CD14-positive monocyte (primary cell): Measurements from ENCODE around the gene EIF3C. TPM values are rescaled to one million over a fixed set of nuclear protein-coding genes. Genes with fewer than 3 reads are reported as not detected.
"Not testable (repeated sequence)": the region's sequence is repeated elsewhere in the genome, so short reads cannot be mapped to it uniquely, and the experiment has no call there.

Experiments used
- DNase-seq, 3 donors: peaks; one replicate each; pipeline ENCODE4 v3.0.0-alpha.2; 2011 to 2022
- H2AFZ ChIP-seq: 2 replicates; pipeline ENCODE4 v1.6.0; 2012; ENCODE audit warnings: mild to moderate bottlenecking, low read depth, low read length, inconsistent platforms; ENCODE audit not compliant: insufficient read depth, poor library complexity, severe bottlenecking
- H3K27ac ChIP-seq, 2 donors: 1 replicate in 1 of 2; 2 replicates in 1 of 2; pipeline ENCODE4 v1.5.1; 2012 to 2013; ENCODE audit warnings: low read length in 2 of 2, control low read depth in 1 of 2, inconsistent platforms in 1 of 2, low read depth in 1 of 2, mild to moderate bottlenecking in 1 of 2
- H3K27me3 ChIP-seq, 2 donors: one replicate each; pipeline versions ENCODE4 v1.6.0 to v1.6.1; 2011 to 2013; ENCODE audit warnings: low read length in 2 of 2; ENCODE audit not compliant: control insufficient read depth in 2 of 2, insufficient read depth in 2 of 2
- H3K36me3 ChIP-seq, 2 donors: replicated peaks in 1 of 2; 1 replicate in 1 of 2; 2 replicates in 1 of 2; pipeline versions ENCODE4 v1.5.1 to v1.6.1; 2012 to 2013; ENCODE audit warnings: low read length in 2 of 2, control low read depth in 1 of 2, inconsistent platforms in 1 of 2, mild to moderate bottlenecking in 1 of 2; ENCODE audit not compliant: insufficient read depth in 2 of 2, control insufficient read depth in 1 of 2
- H3K4me1 ChIP-seq, 2 donors: 1 replicate in 1 of 2; 2 replicates in 1 of 2; pipeline versions ENCODE4 v1.5.1 to v1.6.1; 2012 to 2013; ENCODE audit warnings: low read length in 2 of 2, control low read depth in 1 of 2, inconsistent platforms in 1 of 2, mild to moderate bottlenecking in 1 of 2, moderate library complexity in 1 of 2; ENCODE audit not compliant: insufficient read depth in 2 of 2, control insufficient read depth in 1 of 2
- H3K4me2 ChIP-seq: replicated peaks from 2 replicates; pipeline ENCODE3; 2012; ENCODE audit warnings: low read length, moderate library complexity, mild to moderate bottlenecking; ENCODE audit not compliant: poor library complexity, severe bottlenecking; ENCODE audit errors: extremely low read depth
- H3K4me3 ChIP-seq, 3 experiments: fragments of 200-600 bp in 1 of 3; sonication (generic) in 1 of 3; replicated peaks in 1 of 3; 1 replicate in 2 of 3; 2 replicates in 1 of 3; pipeline ENCODE4 v1.5.1; 2011 to 2013; ENCODE audit warnings: low read length in 3 of 3, mild to moderate bottlenecking in 3 of 3, control low read depth in 2 of 3, low read depth in 2 of 3, inconsistent platforms in 1 of 3, moderate library complexity in 1 of 3
- H3K79me2 ChIP-seq: 2 replicates; pipeline ENCODE4 v1.6.0; 2012; ENCODE audit warnings: mild to moderate bottlenecking, control low read depth, inconsistent platforms, low read length, moderate library complexity; ENCODE audit not compliant: insufficient read depth
- H3K9ac ChIP-seq: 2 replicates; pipeline ENCODE4 v1.6.0; 2017; ENCODE audit warnings: low read length, mild to moderate bottlenecking; ENCODE audit not compliant: insufficient read depth, poor library complexity, severe bottlenecking
- H3K9me3 ChIP-seq, 2 donors: replicated peaks in 1 of 2; 1 replicate in 1 of 2; 2 replicates in 1 of 2; pipeline versions ENCODE4 v1.5.1 to v1.6.1; 2012 to 2013; ENCODE audit warnings: low read length in 2 of 2, control low read depth in 1 of 2; ENCODE audit not compliant: control insufficient read depth in 1 of 2, insufficient read depth in 1 of 2
- H4K20me1 ChIP-seq: 2 replicates; pipeline ENCODE4 v1.6.0; 2012; ENCODE audit warnings: mild to moderate bottlenecking, low read length, control low read depth, moderate library complexity; ENCODE audit not compliant: insufficient read depth
- H3K27ac Mint-ChIP-seq, 7 donors: one replicate each; pipeline ENCODE4 v1.8.0; 2020; ENCODE audit warnings: mild to moderate bottlenecking in 7 of 7, mixed read lengths in 7 of 7, moderate library complexity in 6 of 7, inconsistent platforms in 2 of 7
- H3K27me3 Mint-ChIP-seq, 3 donors: one replicate each; pipeline ENCODE4 v1.8.0; 2021 to 2022; ENCODE audit warnings: low read depth in 3 of 3, mild to moderate bottlenecking in 3 of 3, mixed read lengths in 3 of 3, moderate library complexity in 3 of 3, inconsistent platforms in 1 of 3
- H3K36me3 Mint-ChIP-seq, 2 donors: one replicate each; pipeline ENCODE4 v1.8.0; 2020; ENCODE audit warnings: mixed read lengths in 2 of 2, inconsistent platforms in 1 of 2, mild to moderate bottlenecking in 1 of 2
- H3K4me1 Mint-ChIP-seq: one replicate; pipeline ENCODE4 v1.8.0; 2020; ENCODE audit warnings: mild to moderate bottlenecking, mixed read lengths
- H3K4me3 Mint-ChIP-seq, 2 donors: one replicate each; pipeline ENCODE4 v1.8.0; 2020; ENCODE audit warnings: mild to moderate bottlenecking in 2 of 2, mixed read lengths in 2 of 2, moderate library complexity in 1 of 2
- H3K9me3 Mint-ChIP-seq, 7 donors: one replicate each; pipeline ENCODE4 v1.8.0; 2020 to 2022; ENCODE audit warnings: mixed read lengths in 7 of 7, mild to moderate bottlenecking in 6 of 7, moderate library complexity in 6 of 7, inconsistent platforms in 2 of 7
- WGBS: methylation state at CpG from one replicate; pipeline ENCODE4 v1.1.5; 2013; ENCODE audit warnings: missing lambda C conversion rate; ENCODE audit not compliant: insufficient coverage; 5-methylcytosine and 5-hydroxymethylcytosine counted together
- intact Hi-C, 2 donors: fragments of 100-400 bp; cut with micrococcal nuclease; formaldehyde crosslinking; loops; one replicate each; pipeline versions ENCODE4 v1.15.0 to v1.15.1; 2023
- polyA plus RNA-seq, 3 donors: library from polyadenylated mRNA; depleted of rRNA in 1 of 3; unstranded in 2 of 3; stranded (reverse) in 1 of 3; fragments of 300-500 nt in 2 of 3; fragments of >200 nt in 1 of 3; fragmentation: Illumina TruSeq in 2 of 3; gene quantifications; 1 replicate in 2 of 3; 2 replicates in 1 of 3; pipeline ENCODE4 v1.2.3, GENCODE V29; 2012 to 2021

The EIF3C gene
- polyA plus RNA-seq, 3 donors = 120 to 187 (median 170) TPM

DNA sequence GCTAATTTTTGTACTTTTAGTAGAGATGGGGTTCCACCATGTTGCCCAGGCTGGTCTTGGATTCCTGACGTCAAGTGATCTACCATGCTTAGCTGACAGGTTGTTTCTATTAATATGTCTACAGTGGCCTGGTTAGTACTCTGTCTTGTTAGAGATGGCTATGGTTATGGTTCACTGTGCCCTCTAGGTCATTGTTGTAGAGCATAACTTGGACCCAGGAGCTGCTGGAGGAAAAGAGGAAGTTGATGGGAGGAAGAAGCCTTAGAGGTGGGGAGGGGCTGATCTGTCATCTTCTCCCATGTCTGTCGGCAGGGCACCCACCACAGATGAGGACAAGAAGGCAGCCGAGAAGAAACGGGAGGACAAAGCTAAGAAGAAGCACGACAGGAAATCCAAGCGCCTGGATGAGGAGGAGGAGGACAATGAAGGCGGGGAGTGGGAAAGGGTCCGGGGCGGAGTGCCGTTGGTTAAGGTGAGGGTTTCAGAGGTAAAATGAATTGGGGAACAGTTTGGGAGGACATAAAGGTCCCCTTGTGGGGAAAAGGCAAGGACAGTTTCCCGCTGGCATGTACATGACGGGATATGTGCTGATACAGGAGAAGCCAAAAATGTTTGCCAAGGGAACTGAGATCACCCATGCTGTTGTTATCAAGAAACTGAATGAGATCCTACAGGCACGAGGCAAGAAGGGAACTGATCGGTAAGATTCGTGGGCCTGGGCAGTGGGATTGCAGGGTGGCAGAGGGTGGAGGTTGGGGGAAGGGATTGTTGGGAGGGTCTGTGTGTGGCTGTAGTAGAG lies 11.8 kb downstream of the EIF3C start:
- H3K27ac Mint-ChIP-seq = peak overlapping the region in 1 of 7 donors; percentile 54

DNA sequence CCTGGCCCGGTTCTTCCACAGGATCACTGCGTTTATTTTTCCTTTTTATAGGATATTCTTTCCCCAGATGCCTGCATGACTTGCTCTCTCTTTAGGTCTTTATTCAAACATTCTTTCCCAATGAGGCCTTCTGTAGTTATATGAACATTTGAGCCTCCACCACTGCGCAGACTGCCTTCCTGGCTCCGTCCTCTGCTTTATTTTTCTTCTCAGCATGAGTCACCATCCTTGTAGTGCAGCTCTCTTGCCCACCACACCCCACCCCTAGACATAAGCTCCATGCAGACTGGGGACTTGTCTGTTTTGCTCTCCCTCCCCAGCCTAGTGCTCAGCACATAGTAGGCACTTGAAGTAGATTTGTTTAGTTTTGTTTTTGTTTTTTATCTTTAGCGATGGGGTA lies 20.0 kb downstream of the EIF3C start:
- H3K27ac Mint-ChIP-seq, H3K9me3 Mint-ChIP-seq, H4K20me1 ChIP-seq, H3K79me2 ChIP-seq, intact Hi-C loops, H3K4me1 ChIP-seq, H3K4me2 ChIP-seq, H3K27me3 ChIP-seq, DNase-seq, H2AFZ ChIP-seq, H3K36me3 ChIP-seq, H3K27me3 Mint-ChIP-seq, H3K9me3 ChIP-seq, H3K4me3 ChIP-seq, H3K27ac ChIP-seq, H3K4me3 Mint-ChIP-seq, H3K9ac ChIP-seq, H3K36me3 Mint-ChIP-seq, H3K4me1 Mint-ChIP-seq: not testable (repeated sequence)
- WGBS = no CpG with 5 or more reads among the region's 5 CpGs

More for the DNA sequence above, 11.8 kb downstream of the EIF3C start:
- H3K36me3 Mint-ChIP-seq, H3K27me3 Mint-ChIP-seq, H3K4me1 ChIP-seq, H3K4me3 Mint-ChIP-seq, H3K79me2 ChIP-seq, H3K9me3 ChIP-seq, H3K4me2 ChIP-seq, H3K4me1 Mint-ChIP-seq, H3K9me3 Mint-ChIP-seq, H4K20me1 ChIP-seq, DNase-seq, H3K27me3 ChIP-seq, H3K27ac ChIP-seq, intact Hi-C loops, H3K9ac ChIP-seq, H3K36me3 ChIP-seq, H3K4me3 ChIP-seq, H2AFZ ChIP-seq: not testable (repeated sequence)
- 90% methylated on average over 6 of the region's 15 CpGs for WGBS

DNA sequence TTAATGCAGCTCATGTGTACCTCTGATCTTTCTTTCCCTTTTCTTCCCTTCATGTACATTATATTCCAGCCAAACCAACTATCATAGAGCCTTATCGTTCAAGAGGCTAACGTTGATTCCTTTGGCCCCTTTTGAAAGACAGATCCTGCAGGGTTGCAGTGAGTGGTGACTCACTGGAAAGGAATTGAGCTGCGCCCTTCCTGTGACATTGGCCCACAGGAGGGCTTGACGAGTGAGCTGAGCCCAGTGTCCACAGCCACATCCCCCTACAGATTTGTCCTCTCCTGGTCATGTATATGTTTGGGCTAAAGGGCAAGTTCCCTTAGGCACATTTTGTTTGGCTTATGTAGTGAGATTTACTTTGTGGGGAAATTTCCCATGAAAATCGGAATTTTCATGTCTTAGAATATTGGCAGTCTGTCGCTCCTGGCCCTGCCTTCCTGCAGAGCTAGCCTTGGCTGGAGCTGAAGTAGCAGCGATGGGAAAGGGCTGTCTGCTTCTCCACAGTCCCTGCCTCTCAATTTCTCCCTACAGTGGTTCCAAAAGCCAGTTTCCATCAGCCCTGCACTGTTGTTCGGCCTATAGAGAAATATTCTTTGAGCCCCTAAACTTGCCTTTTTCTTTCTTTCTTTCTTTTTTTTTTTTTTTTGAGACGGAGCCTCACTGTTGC lies 21.3 kb downstream of the EIF3C start:
- H3K4me1 ChIP-seq, H3K4me2 ChIP-seq, H3K4me1 Mint-ChIP-seq, H4K20me1 ChIP-seq, H3K27me3 ChIP-seq, H3K27me3 Mint-ChIP-seq, H3K4me3 Mint-ChIP-seq, H3K36me3 Mint-ChIP-seq, H3K36me3 ChIP-seq, H3K79me2 ChIP-seq, H2AFZ ChIP-seq, H3K9ac ChIP-seq, H3K9me3 Mint-ChIP-seq, DNase-seq, H3K9me3 ChIP-seq, H3K27ac ChIP-seq, H3K27ac Mint-ChIP-seq, H3K4me3 ChIP-seq, intact Hi-C loops: not testable (repeated sequence)
- whole genome bisulfite sequencing = no CpG with 5 or more reads among the region's 9 CpGs

GRCh38 chr16:28739787-28740186 lies 28.5 kb downstream of the EIF3C start:
- H2AFZ ChIP-seq, H3K4me3 ChIP-seq, H3K4me1 ChIP-seq, H3K9me3 Mint-ChIP-seq, intact Hi-C loops, H3K4me2 ChIP-seq, H3K79me2 ChIP-seq, H3K27ac Mint-ChIP-seq, H3K4me3 Mint-ChIP-seq, H4K20me1 ChIP-seq, H3K4me1 Mint-ChIP-seq, H3K36me3 Mint-ChIP-seq, DNase-seq, H3K27ac ChIP-seq, H3K9me3 ChIP-seq, H3K27me3 ChIP-seq, H3K9ac ChIP-seq, H3K36me3 ChIP-seq: not testable (repeated sequence)
- WGBS = no CpG with 5 or more reads among the region's 9 CpGs
- H3K27me3 Mint-ChIP-seq = peaks cover 0 to 14% (median 8%) of the 10 kb centered on the region in 3 donors
